Measurements from ENCODE around the gene MCRS1. TPM values are rescaled to one million over a fixed set of nuclear protein-coding genes. Genes with fewer than 3 reads are reported as not detected.

The MCRS1 gene
- total and polyA plus RNA-seq, 2 donors (not counting 3 experiments of a cell fraction or from before 2014, with no cell fraction given): 71.1 to 99.3 TPM

DNA sequence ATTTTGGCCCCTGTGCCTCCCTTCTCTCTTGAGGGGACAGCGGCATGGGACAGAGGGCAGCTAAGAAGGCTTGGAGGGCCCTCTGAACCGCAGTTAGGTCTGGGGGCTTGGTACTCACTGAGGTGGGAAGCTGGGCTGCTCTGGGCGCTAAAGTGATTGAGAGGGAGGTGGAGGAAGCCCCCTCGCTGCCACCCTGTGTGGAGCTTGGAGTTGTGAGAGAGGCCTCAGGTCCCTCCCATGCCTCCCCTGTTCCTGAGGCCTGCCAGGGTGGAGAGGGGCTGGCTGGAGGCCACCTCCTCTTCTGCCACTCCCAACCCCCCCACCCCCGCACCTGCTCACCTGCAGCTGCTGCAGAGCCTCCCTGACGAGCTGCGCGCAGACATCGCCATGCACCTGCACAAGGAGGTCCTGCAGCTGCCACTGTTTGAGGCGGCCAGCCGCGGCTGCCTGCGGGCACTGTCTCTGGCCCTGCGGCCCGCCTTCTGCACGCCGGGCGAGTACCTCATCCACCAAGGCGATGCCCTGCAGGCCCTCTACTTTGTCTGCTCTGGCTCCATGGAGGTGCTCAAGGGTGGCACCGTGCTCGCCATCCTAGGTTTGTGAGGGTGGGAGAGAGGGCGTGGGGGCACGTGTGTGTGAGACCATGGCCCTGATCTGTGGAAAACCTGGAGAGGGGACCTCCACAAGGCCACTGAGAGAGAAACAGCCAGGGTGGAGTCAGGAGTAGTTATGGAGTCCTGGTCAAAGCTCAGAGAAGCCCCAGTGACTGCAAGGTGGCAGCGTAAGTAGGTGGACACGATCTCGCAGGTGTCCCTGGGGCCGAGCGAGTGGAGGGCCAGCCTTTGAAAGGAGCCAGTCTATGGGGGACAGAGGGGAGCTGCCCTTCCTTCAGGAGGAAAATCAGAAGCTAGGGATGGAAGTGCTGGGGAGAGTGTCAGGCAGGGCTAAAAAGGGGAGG lies 17.9 kb downstream of the MCRS1 start:
- BruUV-seq (replicated peaks): no TSS peak
- no peaks in the 10 kb centered on the region for H4K20me1 ChIP-seq (replicated peaks; ENCODE audit: control insufficient read depth, extremely low read depth, insufficient read depth, low read length)
- H3K9ac ChIP-seq (replicated peaks; ENCODE audit: extremely low read depth, insufficient read depth, low read length): no peak overlapping the region
- peaks cover 6% of the 10 kb centered on the region for H3K4me1 ChIP-seq (ENCODE audit: control insufficient read depth, extremely low read depth, insufficient read depth, low read length)
- no peak for FAIRE-seq
- H3K4me2 ChIP-seq (ENCODE audit: insufficient read depth, low read length): no peak overlapping the region
- ChIA-PET POLR2A (no interaction called here), CTCF (interaction anchor here (0.8 to 6.9 kb wide), 7 partner anchors 32 to 227 kb away, joined by 3 to 44 read pairs (median 6); partner anchors contain the start of gene TROAP)
- H3K27me3 ChIP-seq (ENCODE audit: control insufficient read depth in 2 of 2, insufficient read depth in 2 of 2, low read length in 2 of 2): peaks cover 0 to 5% of the 10 kb centered on the region in 2 experiments
- no peak overlapping the region for H3K4me3 ChIP-seq (replicated peaks in 1 of 3; ENCODE audit: insufficient read depth in 1 of 3, low read depth in 1 of 3, low read length in 3 of 3)
- DNase-seq (ENCODE audit: low read depth, low spot score): no peak
- H3K9me1 ChIP-seq (replicated peaks; ENCODE audit: control insufficient read depth, extremely low read depth, insufficient read depth, low read length): no peaks in the 10 kb centered on the region
- no peak overlapping the region for H2AFZ ChIP-seq (ENCODE audit: low read depth, low read length)
- dilution Hi-C loops (cut with MboI; ENCODE audit: extremely low pct_ligation_motif_present, low sequenced_read_pairs) (no loop called here), intact Hi-C loops (cut with micrococcal nuclease) (no loop called here)
- H3K9me3 ChIP-seq (replicated peaks; ENCODE audit: control insufficient read depth, insufficient read depth, low read length): no peaks in the 10 kb centered on the region
- H3K27ac ChIP-seq (ENCODE audit: insufficient read depth, low read depth, low read length): no peak overlapping the region
- no peaks in the 10 kb centered on the region for H3K79me2 ChIP-seq (ENCODE audit: control insufficient read depth, insufficient read depth, low read length)
- no peaks in the 10 kb centered on the region for H3K36me3 ChIP-seq (ENCODE audit: control insufficient read depth in 2 of 2, extremely low read depth in 1 of 2, insufficient read depth in 2 of 2, low read length in 2 of 2)
- TF ChIP-seq EZH2 (IDR thresholded peaks at IDR 0.05; ENCODE audit: borderline replicate concordance, low read depth, low read length, severe bottlenecking) (no peak), POLR2A (IDR thresholded peaks at IDR 0.05; ENCODE audit: low read depth, low read length) (no peak), JUN (IDR thresholded peaks at IDR 0.05; ENCODE audit: borderline replicate concordance, insufficient read depth, insufficient read length, low read depth) (no peak), FOS (IDR thresholded peaks at IDR 0.05; ENCODE audit: borderline replicate concordance, insufficient read depth, low read length) (no peak), POLR2AphosphoS5 (IDR thresholded peaks at IDR 0.05; ENCODE audit: insufficient read depth, low read depth, low read length) (no peak), GATA2 (IDR thresholded peaks at IDR 0.05; ENCODE audit: insufficient read depth, insufficient read length, low read depth, low read length) (no peak), MYC (IDR thresholded peaks at IDR 0.05; ENCODE audit: low read depth, low read length) (no peak)
- TF ChIP-seq, protein P1, sequence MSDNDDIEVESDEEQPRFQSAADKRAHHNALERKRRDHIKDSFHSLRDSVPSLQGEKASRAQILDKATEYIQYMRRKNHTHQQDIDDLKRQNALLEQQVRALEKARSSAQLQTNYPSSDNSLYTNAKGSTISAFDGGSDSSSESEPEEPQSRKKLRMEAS (IDR thresholded peaks at IDR 0.05; ENCODE audit: insufficient read depth, insufficient read length): no peak
